Skeletal muscle cell (primary cell): ENCODE measurements around the gene TEX55.
"Not testable (repeated sequence)": the region's sequence is repeated elsewhere in the genome, so short reads cannot be mapped to it uniquely, and the experiment has no call there.

Experiments used
- DNase-seq: peaks from one replicate; pipeline ENCODE4 v3.0.0-alpha.2; 2010; ENCODE audit warnings: low read depth
- H3K4me3 ChIP-seq: 2 replicates; pipeline ENCODE4 v1.5.1; 2011; ENCODE audit warnings: low read depth, mild to moderate bottlenecking, control low read depth, low read length, moderate library complexity

The TEX55 gene

DNA sequence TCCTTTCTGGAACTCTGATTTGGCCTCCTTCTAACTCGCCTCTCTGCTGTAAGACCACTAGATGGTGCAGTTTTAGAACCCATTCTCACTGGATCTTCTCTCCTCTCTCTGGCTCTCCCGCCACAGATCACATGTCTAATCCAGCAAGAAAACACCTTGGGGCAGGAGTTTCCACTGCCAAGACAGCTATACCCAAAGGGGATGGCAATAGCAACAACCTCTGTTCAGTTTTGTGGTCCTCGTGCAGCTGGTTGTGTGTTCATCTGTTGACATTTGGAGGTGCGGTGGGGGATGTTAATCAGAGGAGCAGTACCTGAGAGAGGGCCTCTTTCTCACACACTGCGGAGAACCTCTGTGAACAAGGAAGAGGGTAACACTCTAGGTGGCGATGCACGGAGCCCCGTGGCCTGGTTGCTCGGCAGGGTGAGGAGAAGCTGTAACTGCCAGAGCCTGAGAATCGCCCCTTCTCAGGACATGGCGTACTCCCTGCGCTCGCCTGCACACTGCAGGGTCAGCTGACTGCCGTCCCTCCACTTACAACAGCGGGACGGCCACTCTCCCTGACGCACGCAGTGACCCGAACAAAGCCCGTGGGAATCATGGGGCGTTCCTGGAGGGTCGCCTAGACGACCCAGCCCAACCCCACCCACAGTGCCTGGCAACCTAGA is at the start of gene TEX55:
Gene TEX55, plus strand, starts transcription at position 666 of the 668 bp plus-strand sequence. CDS start 25 bp downstream, outside the sequence.
- DNase-seq: no peak
- no peak within 1 kb of the TSS for H3K4me3 ChIP-seq

DNA sequence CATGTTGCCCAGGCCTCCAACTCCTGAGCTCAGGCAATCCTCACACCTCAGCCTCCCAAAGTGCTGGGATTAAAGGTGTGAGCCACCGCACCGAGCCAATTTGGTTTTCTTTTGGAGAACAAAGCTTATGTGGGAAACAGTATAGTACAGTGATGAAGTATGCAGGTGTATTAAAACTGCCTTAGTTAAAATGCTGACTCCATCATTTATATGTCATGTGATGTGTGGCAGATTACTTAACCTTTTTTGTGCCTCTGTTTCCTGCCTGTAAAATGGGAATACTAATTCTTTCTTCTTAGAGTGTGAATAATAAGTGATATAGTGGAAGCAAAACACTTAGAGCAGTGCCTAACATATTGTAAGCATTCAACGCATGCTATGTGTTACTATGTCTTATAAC is 48.0 kb upstream of the TEX55 start:
- H3K4me3 ChIP-seq: no peak overlapping the region
- no peak for DNase-seq

DNA sequence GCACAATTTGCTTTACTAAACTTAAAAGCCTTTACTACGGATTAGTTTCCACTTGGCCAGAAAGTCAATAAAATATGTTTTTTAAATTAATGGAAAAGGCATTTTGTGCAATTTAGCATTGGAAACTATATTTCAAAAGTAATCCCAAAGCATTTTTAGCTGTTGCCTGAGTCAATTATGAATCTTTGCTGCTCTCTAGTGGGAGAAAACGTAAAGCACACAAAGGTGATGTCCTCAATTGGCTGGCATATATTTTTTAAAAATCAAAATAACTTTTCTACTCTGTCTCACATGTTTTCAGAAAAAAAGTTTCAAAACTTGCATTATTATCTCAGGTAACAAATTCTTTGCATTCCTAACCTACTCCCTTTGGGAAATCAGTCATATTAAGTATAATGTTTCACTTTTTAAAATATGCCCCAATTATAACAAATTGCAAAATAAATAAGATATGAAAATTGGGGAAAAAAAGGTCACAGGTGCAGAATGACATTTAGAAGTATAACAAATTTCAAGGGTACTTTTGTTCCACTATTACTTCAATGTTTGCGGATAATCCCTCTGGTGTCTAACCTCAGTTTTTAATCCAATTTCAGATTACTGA is 47.2 kb upstream of the TEX55 start:
- no peak overlapping the region for H3K4me3 ChIP-seq
- DNase-seq: peak; percentile 7

DNA sequence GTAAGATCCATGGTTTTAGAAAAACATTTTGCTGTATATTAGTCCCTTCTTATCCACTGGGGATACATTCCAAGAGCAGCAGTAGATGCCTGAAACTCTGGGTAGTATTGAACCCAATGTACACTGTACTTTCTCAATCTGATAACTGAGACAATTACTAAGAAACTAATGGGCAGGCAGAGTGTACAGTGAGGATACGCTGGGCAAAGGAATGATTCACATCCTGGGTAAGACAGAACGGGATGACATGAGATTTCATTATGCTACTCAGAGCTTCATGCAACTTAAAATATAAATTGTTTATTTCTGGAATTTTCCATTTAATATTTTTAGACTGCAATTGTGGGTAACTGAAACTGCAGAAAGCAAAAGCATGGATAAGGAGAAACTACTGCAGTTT is 46.2 kb upstream of the TEX55 start:
- no peak for DNase-seq
- no peak overlapping the region for H3K4me3 ChIP-seq

DNA sequence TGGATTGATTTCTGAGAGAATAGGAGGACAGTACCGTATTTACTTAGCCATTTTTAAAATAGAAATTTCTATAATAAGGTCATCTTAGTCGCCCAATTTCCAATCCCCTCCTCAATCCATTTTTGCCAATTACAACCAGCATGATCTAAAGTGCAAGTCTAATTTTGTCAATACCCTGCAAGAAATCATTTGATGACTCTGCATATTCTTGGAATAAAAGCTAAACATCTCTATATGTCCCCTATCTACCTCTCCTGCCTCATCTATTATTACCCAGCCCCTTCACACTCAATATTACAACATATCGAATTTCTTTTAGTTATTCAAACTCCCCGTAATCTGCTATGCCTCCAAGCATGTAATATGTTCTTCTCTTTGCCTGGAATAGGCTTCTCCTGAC is 41.9 kb upstream of the TEX55 start:
- DNase-seq: no peak
- no peak overlapping the region for H3K4me3 ChIP-seq

DNA sequence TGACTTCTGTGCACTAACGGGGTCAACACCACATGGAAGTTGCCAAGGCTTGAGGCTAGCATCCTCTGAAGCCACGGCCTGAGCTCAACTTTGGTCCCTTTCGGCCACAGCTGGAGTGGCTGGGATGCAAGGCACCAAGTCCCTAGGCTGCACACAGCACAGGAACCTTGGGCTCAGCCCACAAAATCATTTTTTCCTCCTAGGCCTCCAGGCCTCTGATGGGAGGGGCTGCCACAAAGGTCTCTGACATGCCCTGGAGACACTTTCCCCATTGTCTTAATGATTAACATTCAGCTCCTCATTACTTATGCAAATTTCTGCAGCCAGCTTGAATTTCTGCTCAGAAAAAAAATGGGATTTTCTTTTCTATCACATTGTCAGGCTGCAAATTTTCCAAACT is 27.6 kb upstream of the TEX55 start:
- not testable (repeated sequence) for DNase-seq, H3K4me3 ChIP-seq

DNA sequence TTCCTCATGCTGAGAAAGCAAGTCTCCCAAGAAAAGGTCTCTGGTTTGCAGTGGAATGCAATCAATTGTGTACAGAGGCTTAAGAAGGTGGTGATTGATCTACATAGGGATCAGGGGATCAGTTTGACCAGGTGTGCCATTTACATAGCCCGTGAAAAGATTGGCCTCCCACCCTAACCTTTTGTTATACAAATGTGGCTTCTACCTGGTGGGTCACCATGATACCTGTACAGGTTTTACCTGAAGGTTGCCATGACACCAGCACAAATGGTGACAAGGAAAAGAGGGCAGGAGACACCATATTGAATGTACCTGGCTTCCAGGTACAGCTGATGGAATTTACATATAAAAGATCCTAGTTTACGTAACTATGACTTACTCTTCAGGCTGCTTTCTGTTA is 25.5 kb upstream of the TEX55 start:
- H3K4me3 ChIP-seq: no peak overlapping the region
- no peak for DNase-seq

DNA sequence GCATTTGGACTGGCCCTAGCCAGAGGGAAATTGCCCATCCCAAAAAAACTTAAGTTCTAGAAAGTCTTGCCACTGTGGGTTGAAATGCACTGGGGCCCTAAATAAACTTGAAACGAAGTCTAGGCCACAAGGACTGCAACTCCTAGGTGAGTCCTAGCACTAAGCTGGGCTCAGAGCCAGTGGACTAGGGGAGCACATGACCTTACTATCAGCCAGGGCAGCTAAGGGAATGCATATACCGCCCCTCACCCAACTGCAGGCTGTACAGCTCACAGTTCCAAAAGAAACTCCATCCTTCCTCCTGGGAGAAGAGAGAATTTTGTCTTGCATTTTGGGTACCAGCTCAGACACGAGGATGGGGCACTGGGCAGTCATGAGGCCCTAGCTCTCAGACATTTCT is 23.6 kb upstream of the TEX55 start:
- DNase-seq: no peak
- H3K4me3 ChIP-seq: no peak overlapping the region

DNA sequence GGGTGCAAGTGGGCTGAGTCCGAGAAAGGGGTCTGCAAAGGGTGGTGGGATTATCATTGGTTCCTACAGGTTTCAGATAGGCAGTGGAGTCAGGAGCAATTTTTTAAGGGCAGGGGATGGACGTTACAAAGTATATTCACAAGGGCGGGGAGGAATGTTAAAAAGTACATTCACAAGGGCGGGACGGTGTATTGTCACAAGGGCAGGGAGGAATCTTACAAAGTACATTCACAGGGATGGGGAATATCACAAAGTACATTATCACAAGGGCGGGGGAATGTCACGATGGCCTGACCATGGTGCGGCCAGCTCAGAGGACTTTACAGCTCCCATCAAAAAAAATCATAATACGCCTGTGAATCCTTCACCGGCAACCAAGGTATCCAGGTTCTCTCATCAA is 20.6 kb upstream of the TEX55 start:
- no peak for DNase-seq
- H3K4me3 ChIP-seq: no peak overlapping the region

DNA sequence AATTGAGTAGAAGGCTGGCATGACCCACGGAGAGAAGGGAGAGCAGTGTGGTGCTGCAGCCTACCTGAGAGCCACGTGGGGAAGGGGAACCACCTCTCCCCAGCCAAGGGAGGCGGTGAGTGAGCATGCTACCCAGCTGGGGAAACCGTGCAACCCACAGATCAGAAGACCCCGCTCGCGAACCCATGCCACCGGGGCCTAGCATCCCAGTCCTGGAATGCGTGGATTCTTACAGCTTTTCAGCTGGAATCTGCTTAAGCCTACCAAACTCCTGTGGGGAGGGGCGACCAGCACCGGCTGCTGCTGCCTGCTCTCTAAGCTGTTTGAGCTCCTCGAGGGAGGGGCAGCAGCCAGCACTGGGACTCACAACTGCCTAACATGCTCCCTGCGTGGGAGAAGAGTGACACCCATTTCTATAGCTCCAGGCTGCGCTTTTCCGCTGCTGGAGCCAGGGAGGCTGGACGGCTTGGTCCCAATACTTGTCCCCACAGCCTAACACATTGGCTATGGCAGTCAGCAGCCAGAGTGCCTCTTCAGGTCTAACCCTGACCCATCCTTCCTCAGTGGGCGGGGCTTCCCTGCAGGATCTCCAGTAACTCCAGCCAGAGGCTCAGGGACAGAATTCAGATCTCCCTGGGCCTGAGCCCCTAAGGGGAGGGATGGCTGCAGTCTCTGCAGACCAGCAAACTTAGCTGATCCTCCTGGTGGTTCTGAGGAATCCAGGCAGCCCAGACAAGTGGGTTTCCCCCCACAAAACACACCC is 20.0 kb upstream of the TEX55 start:
- DNase-seq: no peak
- H3K4me3 ChIP-seq: no peak overlapping the region

DNA sequence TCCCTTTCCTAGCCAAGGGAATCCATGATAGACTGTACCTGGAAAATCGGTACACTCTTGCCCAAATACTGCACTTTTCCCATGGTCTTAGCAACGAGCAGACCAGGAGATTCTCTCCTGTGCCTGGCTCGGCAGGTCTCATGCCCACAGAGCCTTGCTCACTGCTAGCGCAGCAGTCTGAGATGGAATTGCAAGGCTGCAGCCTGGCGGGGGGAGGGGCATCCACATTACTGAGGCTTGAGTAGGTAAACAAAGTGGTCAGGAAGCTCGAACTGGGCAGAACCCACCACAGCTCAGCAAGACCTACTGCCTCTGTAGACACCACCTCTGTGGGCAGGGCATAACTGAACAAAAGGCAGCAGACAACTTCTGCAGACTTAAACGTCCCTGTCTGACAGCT is 15.7 kb upstream of the TEX55 start:
- not testable (repeated sequence) for H3K4me3 ChIP-seq, DNase-seq

DNA sequence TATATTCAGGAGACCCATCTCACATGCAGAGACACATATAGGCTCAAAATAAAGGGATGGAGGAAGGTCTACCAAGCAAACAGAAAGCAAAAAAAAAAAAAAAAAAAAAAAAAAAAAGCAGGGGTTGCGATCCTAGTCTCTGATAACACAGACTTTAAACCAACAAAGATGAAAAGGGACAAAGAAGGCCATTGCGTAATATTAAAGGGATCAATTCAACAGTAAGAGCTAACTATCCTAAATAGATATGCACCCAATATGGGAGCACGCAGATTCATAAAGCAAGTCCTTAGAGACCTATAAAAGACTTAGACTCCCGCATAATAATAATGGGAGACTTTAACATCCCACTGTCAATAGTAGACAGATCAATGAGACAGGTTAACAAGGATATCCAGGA is 13.7 kb upstream of the TEX55 start:
- DNase-seq, H3K4me3 ChIP-seq: not testable (repeated sequence)

DNA sequence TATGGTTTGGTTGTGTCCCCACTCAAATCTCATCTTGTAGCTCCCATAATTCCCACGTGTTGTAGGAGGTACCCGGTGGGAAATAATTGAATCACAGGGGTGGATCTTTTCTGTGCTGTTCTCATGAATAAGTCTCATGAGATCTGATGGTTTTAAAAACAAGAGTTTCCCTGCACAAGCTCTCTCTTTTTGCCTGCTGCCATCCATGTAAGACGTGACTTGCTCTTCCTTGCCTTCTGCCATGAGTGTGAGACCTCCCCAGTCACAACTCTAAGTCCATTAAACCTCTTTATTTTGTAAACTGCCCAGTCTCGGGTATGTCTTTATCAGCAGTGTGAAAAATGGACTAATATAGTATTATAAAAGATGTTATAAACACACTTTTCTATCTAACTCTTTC is 6.6 kb upstream of the TEX55 start:
- not testable (repeated sequence) for DNase-seq, H3K4me3 ChIP-seq

DNA sequence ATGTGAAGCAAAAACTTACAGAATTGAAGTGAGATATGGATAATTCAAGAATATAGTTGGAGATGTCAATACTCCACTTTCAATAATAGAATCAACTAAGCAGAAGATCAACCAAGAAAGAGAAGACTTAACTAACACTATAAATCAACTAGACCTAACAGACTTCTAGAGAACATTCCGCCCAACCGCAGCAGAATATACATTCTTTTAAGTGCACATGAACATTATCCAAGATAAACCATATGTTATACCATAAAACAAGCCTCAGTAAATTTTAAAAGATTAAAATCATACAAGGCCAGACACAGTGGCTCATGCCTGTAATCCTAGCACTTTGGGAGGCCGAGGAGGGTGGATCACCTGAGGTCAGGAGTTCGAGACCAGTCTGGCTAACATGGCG is 5.5 kb upstream of the TEX55 start:
- no peak for DNase-seq
- H3K4me3 ChIP-seq: no peak overlapping the region

DNA sequence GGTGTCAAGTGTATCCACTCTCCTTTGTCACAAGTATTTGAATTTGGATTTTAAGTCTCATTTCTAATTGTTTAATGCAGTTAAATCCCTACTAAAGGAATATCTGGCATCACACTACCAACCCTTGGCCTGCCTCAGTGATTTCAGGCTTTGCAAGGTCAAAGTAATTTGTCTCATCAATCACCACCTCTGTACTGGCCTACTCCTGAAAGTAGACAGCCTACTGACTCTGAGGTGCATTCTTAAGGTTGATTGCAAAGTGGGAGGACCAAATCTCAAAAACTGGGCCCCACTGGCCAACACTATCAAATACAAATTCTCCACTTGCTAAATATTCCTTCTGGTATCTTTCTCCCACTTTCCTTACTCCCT is 851 bp upstream of the TEX55 start:
- DNase-seq: no peak
- no peak overlapping the region for H3K4me3 ChIP-seq

DNA sequence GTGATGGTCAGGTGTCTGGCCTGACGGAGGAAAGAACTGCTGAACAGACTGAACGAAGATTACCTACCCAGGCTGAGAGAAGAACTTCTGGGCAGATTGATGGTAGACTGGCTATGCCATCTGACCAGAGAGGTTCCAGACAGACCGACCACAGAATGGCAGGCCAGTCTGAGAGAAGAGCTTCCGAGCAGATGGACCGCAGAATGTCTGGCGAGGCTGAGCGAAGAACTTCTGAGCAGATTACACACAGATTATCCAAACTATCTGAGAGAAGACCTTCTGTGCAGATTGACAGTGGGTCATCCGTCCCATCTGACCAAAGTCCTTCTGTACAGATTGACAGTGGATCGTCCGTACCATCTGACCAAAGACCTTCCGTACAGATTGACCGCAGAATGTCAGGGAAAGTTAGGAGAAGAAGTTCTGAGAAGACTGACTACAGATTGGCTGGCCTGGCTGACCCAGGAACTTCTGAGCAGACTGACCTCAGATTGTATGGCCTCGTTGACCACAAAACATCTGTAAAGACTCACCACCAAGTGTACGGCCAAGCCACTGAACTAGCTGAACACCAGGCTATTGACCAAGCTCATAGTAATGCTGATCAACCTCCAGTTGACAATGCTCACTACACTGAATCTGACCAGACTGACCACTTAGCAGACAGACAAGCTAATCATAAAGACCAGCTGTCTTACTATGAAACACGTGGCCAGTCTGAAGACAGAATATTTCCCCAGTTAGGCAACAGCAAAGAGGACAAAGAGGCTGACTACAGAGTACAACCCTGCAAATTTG is 812 bp downstream of the TEX55 start:
- DNase-seq: no peak

DNA sequence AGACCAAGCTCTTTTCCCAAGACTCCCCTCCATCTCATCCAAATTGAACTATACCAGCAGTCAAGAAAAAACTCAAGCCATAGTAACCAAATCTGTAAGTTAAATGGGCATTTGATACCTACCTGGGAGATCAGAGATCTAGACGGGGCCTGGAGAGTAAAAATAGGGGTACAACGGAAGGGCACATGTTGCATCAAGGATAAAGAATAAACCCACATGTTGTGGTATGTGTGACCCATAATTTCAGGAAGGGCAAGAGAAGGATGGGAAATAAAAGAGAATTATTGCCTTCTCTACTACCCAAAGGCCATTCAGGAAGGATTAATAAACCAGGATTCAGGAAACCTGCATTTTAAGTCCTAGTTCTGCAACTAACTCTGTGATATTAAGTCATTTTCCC is 1.5 kb downstream of the TEX55 start:
- DNase-seq: no peak
- H3K4me3 ChIP-seq: no peak overlapping the region

More for the DNA sequence above, 812 bp downstream of the TEX55 start:
- H3K4me3 ChIP-seq: no peak overlapping the region

DNA sequence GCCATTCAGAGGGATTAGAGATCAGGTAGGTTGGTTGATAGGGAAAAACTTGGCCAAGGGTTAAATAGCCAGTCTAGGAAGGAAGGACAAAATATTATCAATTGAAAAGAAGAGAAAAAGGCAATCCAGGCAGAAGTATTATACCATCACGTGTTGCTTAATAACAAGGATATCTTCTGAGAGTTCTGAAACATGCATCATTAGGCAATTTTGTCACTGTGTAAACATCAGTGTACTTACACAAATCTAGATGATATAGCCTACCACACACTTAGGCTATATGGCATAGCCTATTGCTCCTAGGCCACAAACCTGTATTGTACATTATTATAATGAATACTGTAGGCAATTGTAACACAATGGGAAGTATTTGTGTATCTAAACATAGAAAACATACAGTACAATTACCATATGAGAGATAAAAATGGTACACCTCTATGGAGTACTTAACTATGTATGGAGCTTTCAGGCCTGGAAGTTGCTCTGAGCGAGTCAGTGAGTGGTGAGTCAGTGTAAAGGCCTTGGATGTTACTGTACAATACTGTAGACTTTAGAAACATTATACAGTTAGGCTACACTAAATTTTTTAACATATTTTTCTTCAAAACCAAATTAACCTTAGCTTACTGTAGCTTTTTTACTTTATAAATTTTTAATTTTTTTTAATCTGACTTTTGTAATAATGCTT is 2.7 kb downstream of the TEX55 start:
- no peak overlapping the region for H3K4me3 ChIP-seq
- peak; percentile 6 for DNase-seq

DNA sequence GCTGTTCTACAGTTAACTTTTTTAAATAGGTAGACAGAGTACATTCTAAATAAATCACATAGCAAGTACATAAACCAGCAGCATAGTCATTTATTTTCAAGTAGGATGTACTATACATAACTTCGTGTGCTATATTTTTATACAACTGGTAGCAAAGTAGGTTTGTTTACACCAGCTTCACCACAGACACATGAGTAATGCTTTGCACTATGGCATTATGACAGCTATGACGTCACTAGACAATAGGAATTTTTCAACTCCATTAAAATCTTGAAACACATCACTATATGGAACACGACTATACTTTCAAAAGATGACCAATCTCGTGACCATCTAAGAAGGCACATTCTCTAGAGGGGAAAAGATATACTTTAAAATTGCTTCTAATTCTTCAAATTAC is 3.5 kb downstream of the TEX55 start:
- peak; percentile 31 for DNase-seq
- H3K4me3 ChIP-seq: no peak overlapping the region

DNA sequence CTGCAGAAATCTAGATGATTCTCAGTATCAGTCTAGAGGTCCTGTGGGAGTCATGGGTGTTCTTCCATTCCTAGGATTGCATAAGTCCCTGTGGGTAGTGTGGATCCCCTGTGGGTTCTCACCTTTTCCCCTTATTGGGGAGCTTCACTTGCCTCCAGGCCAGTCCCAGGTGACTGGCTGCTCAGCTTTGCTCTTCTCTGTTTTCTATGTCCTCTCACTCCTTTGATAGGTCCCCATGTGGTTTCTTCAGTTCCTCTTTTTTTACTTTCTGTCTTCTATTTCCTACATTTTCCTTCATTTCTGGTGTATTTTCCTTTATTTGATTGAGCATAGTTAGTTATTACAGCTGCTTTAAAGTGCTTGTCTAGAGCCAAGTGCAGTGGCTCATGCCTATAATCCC is 10.9 kb downstream of the TEX55 start:
- H3K4me3 ChIP-seq: no peak overlapping the region
- no peak for DNase-seq
